Activated CD8-positive, alpha-beta memory T cell treated with anti-CD3 and anti-CD28 coated beads, Interleukin-2, amount 10 ng/mL, durations not matched to agents 7 days and 5 days (primary cell): ENCODE data around the gene ACKR4. TPM values are rescaled to one million over a fixed set of nuclear protein-coding genes. Genes with fewer than 3 reads are reported as not detected.
"Not testable (repeated sequence)": the region's sequence is repeated elsewhere in the genome, so short reads cannot be mapped to it uniquely, and the experiment has no call there.

Experiments used
- ATAC-seq: fragments of 150-1000 bp; cut with Tn5 transposase; one replicate; pipeline ENCODE4 v1.10.0; 2021; ENCODE audit warnings: moderate library complexity
- CTCF ChIA-PET: fragments of 350-600 bp; sonication (Branson Sonifier 250); formaldehyde crosslinking; loops from one replicate; lab custom pipeline; 2021; ENCODE audit warnings: antibody characterized with exemption; lab: Charles Lee
- DNase-seq: peaks from one replicate; pipeline ENCODE4 v3.0.0-alpha.2; 2020
- H3K27ac Mint-ChIP-seq: one replicate; pipeline ENCODE4 v1.8.0; 2021; ENCODE audit warnings: mild to moderate bottlenecking, mixed read lengths
- H3K27me3 Mint-ChIP-seq: one replicate; pipeline ENCODE4 v1.8.0; 2021; ENCODE audit warnings: mixed read lengths
- H3K36me3 Mint-ChIP-seq: one replicate; pipeline ENCODE4 v1.8.0; 2021; ENCODE audit warnings: mild to moderate bottlenecking, mixed read lengths
- H3K4me1 Mint-ChIP-seq: one replicate; pipeline ENCODE4 v1.8.0; 2021; ENCODE audit warnings: mixed read lengths
- H3K4me3 Mint-ChIP-seq: one replicate; pipeline ENCODE4 v1.8.0; 2021; ENCODE audit warnings: mild to moderate bottlenecking, moderate library complexity, mixed read lengths
- H3K9me3 Mint-ChIP-seq: one replicate; pipeline ENCODE4 v1.8.0; 2022; ENCODE audit warnings: low read depth, mixed read lengths
- total RNA-seq, 2 experiments: library from RNA; stranded (reverse); gene quantifications; one replicate each; pipeline ENCODE4 v1.2.3, GENCODE V29; 2021

ACKR4 gene
- total RNA-seq, 2 experiments from 2014 or later, result not detected

- Mint-ChIP-seq H3K27me3 (no peaks in the 10 kb centered on the region), H3K9me3 (no peaks in the 10 kb centered on the region), H3K27ac (no peak overlapping the region), H3K4me1 (no peaks in the 10 kb centered on the region), H3K4me3 (no peak overlapping the region), H3K36me3 (peaks cover 26% of the 10 kb centered on the region)
- DNase-seq (no peak), ATAC-seq (no peak)
- CTCF ChIA-PET, result interaction anchor here (0.6 kb wide), 1 partner anchor 916 kb away, joined by 3 read pairs; no protein-coding TSS in a partner anchor
These were observed 33.5 kb downstream of the ACKR4 start for GRCh38 chr3:132630612-132631011.

DNA sequence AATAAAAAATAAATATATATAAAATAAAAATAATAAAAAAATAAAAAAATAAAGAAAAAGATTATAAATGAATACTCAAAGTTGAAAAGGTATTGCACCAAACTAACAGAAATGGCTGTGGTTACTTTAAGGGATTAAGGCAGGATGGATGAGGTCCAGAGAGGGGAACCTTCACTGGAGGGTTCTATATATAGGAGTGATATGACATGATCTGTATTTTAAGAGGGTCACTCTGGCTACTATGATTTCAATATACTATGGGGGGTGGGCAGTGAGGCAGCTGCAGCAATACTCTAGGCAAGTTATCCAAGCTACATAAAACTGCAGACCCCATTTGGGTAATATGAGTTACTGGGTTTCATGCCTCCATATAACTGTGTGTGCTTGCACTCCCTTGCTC lies 38.0 kb downstream of the ACKR4 start:
- no peak overlapping the region for H3K27ac Mint-ChIP-seq
- no peak overlapping the region for H3K4me3 Mint-ChIP-seq
- no peaks in the 10 kb centered on the region for H3K9me3 Mint-ChIP-seq
- peaks cover 1% of the 10 kb centered on the region for H3K4me1 Mint-ChIP-seq
- CTCF ChIA-PET, result interaction anchor here (2.3 kb wide), 1 partner anchor 99 kb away, joined by 11 read pairs; no protein-coding TSS in a partner anchor
- H3K36me3 Mint-ChIP-seq, result peaks cover 11% of the 10 kb centered on the region
- ATAC-seq (no peak), DNase-seq (no peak)
- no peaks in the 10 kb centered on the region for H3K27me3 Mint-ChIP-seq

GRCh38 chr3:132637590-132637989 lies 40.5 kb downstream of the ACKR4 start:
- no peak for ATAC-seq
- H3K27me3 Mint-ChIP-seq, result no peaks in the 10 kb centered on the region
- CTCF ChIA-PET, result interaction anchor here (2.4 kb wide), 1 partner anchor 102 kb away, joined by 13 read pairs; no protein-coding TSS in a partner anchor
- DNase-seq, result no peak
- H3K27ac Mint-ChIP-seq, result no peak overlapping the region
- H3K36me3 Mint-ChIP-seq, result peaks cover 10% of the 10 kb centered on the region
- H3K9me3 Mint-ChIP-seq, result no peaks in the 10 kb centered on the region
- no peak overlapping the region for H3K4me3 Mint-ChIP-seq
- peaks cover 1% of the 10 kb centered on the region for H3K4me1 Mint-ChIP-seq

GRCh38 chr3:132638706-132639105 lies 41.6 kb downstream of the ACKR4 start:
- no peak overlapping the region for H3K4me3 Mint-ChIP-seq
- no peak for DNase-seq
- H3K36me3 Mint-ChIP-seq, result peaks cover 7% of the 10 kb centered on the region
- CTCF ChIA-PET, result interaction anchor here (2.4 kb wide), 1 partner anchor 103 kb away, joined by 13 read pairs; no protein-coding TSS in a partner anchor
- H3K27me3 Mint-ChIP-seq, result no peaks in the 10 kb centered on the region
- H3K4me1 Mint-ChIP-seq, result peaks cover 9% of the 10 kb centered on the region
- no peaks in the 10 kb centered on the region for H3K9me3 Mint-ChIP-seq
- no peak overlapping the region for H3K27ac Mint-ChIP-seq
- ATAC-seq, result no peak

- not testable (repeated sequence) for H3K36me3 Mint-ChIP-seq
- CTCF ChIA-PET, result interaction anchor here (0.8 to 4.1 kb wide), 12 partner anchors 9 to 359 kb away, joined by 3 to 81 read pairs (median 5); partner anchors contain the start of genes ACAD11 and UBA5
These were observed 44.4 kb downstream of the ACKR4 start for GRCh38 chr3:132641427-132641826.

GRCh38 chr3:132641837-132642538 lies 44.9 kb downstream of the ACKR4 start:
- H3K9me3 Mint-ChIP-seq, result no peaks in the 10 kb centered on the region
- peak; percentile 69 for ATAC-seq

More at GRCh38 chr3:132641427-132641826, 44.4 kb downstream of the ACKR4 start:
- H3K9me3 Mint-ChIP-seq, H3K27me3 Mint-ChIP-seq, ATAC-seq, H3K4me3 Mint-ChIP-seq, H3K27ac Mint-ChIP-seq, DNase-seq: not testable (repeated sequence)
- H3K4me1 Mint-ChIP-seq, result peaks cover 12% of the 10 kb centered on the region

GRCh38 chr3:132642539-132642847 lies 45.4 kb downstream of the ACKR4 start:
- H3K4me1 Mint-ChIP-seq, result peaks cover 11% of the 10 kb centered on the region
- no peaks in the 10 kb centered on the region for H3K27me3 Mint-ChIP-seq
- no peaks in the 10 kb centered on the region for H3K36me3 Mint-ChIP-seq
- CTCF ChIA-PET, result interaction anchor here (0.8 to 4.1 kb wide), 12 partner anchors 10 to 295 kb away, joined by 3 to 81 read pairs (median 5); partner anchors contain the start of genes ACAD11 and UBA5
- no peaks in the 10 kb centered on the region for H3K9me3 Mint-ChIP-seq
- DNase-seq, result no peak
- no peak overlapping the region for H3K27ac Mint-ChIP-seq
- H3K4me3 Mint-ChIP-seq, result no peak overlapping the region
- no peak for ATAC-seq

More at GRCh38 chr3:132641837-132642538, 44.9 kb downstream of the ACKR4 start:
- no peaks in the 10 kb centered on the region for H3K27me3 Mint-ChIP-seq
- DNase-seq, result no peak
- H3K4me1 Mint-ChIP-seq, result peaks cover 12% of the 10 kb centered on the region
- no peak overlapping the region for H3K4me3 Mint-ChIP-seq
- CTCF ChIA-PET, result interaction anchor here (0.8 to 4.1 kb wide), 14 partner anchors 10 to 360 kb away, joined by 3 to 81 read pairs (median 5); partner anchors contain the start of genes ACAD11 and UBA5
- H3K36me3 Mint-ChIP-seq, result peaks cover 2% of the 10 kb centered on the region
- no peak overlapping the region for H3K27ac Mint-ChIP-seq

DNA sequence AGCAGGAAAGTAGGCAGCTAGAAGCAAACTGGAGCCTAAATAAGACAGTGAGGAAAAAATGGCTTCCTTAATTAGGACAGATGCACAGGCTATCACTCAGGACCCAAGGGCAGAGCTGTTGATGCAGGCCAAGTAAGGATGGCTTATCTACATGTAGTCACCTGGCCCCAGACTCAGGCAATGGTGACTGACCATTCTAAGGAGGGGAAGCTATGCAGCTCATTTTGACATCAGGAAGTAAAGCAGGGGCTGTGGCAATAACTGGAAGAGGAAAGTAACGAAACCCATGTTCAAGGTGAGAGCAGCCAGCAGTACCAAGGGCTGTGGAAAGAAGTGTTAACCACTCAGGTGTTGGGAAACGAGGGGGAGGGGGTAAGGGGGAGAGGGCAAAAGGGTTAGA lies 46.3 kb downstream of the ACKR4 start:
- no peak for ATAC-seq
- DNase-seq, result no peak
- Mint-ChIP-seq H3K4me1 (peaks cover 11% of the 10 kb centered on the region), H3K27me3 (no peaks in the 10 kb centered on the region), H3K4me3 (no peak overlapping the region), H3K9me3 (no peaks in the 10 kb centered on the region), H3K27ac (no peak overlapping the region), H3K36me3 (no peaks in the 10 kb centered on the region)
- CTCF ChIA-PET, result interaction anchor here (0.8 to 4.1 kb wide), 8 partner anchors 10 to 292 kb away, joined by 3 to 81 read pairs (median 7); partner anchors contain the start of genes ACAD11 and UBA5

GRCh38 chr3:132645058-132645457 lies 48.0 kb downstream of the ACKR4 start:
- H3K27me3 Mint-ChIP-seq, result no peaks in the 10 kb centered on the region
- no peaks in the 10 kb centered on the region for H3K9me3 Mint-ChIP-seq
- DNase-seq (no peak), ATAC-seq (no peak)
- H3K4me3 Mint-ChIP-seq, result no peak overlapping the region
- no peaks in the 10 kb centered on the region for H3K36me3 Mint-ChIP-seq
- peaks cover 11% of the 10 kb centered on the region for H3K4me1 Mint-ChIP-seq
- CTCF ChIA-PET, result interaction anchor here (1.0 to 1.8 kb wide), 2 partner anchors 103 to 109 kb away, joined by 3 to 7 read pairs; no protein-coding TSS in a partner anchor
- H3K27ac Mint-ChIP-seq, result no peak overlapping the region

GRCh38 chr3:132650153-132650552 lies 53.1 kb downstream of the ACKR4 start:
- Mint-ChIP-seq H3K4me3 (no peak overlapping the region), H3K27me3 (no peaks in the 10 kb centered on the region), H3K36me3 (no peaks in the 10 kb centered on the region), H3K4me1 (peaks cover 2% of the 10 kb centered on the region), H3K9me3 (no peaks in the 10 kb centered on the region), H3K27ac (no peak overlapping the region)
- CTCF ChIA-PET, result no interaction called here
- DNase-seq, result no peak
- ATAC-seq, result no peak

Other genes with a start within 250 kb of the ACKR4 start
- gene DNAJC13, start 179.8 kb upstream of the ACKR4 start, total RNA-seq, result 10 to 100 TPM; 39.3 to 40.1 TPM
- gene ACAD11, start 62.5 kb downstream of the ACKR4 start, total RNA-seq, result 10 to 100 TPM; 12.3 to 19.6 TPM
- 10 to 100 TPM; 33.5 to 48.6 TPM for gene UBA5, start 63.1 kb downstream of the ACKR4 start, total RNA-seq
- 10 to 100 TPM; 13.2 to 18.5 TPM for gene NPHP3, start 125.1 kb downstream of the ACKR4 start, total RNA-seq